Stimulated activated CD8-positive, alpha-beta memory T cell treated with anti-CD3 and anti-CD28 coated beads, Interleukin-12 subunit alpha, Interleukin-12 subunit beta, amount 100 ng/mL, for 4 hours (primary cell): Measurements from ENCODE around the gene SNRPD3.
"Not testable (repeated sequence)": the region's sequence is repeated elsewhere in the genome, so short reads cannot be mapped to it uniquely, and the experiment has no call there.

ENCODE experiments used
- DNase-seq: peaks from one replicate; pipeline ENCODE4 v3.0.0-alpha.2; 2020; ENCODE audit warnings: low read depth

The SNRPD3 gene

GRCh38 chr22:24535348-24535747, 20.5 kb upstream of the SNRPD3 start:
- DNase-seq, result no peak

- no peak for DNase-seq
Measured at GRCh38 chr22:24536089-24536488, 19.7 kb upstream of the SNRPD3 start.

DNA sequence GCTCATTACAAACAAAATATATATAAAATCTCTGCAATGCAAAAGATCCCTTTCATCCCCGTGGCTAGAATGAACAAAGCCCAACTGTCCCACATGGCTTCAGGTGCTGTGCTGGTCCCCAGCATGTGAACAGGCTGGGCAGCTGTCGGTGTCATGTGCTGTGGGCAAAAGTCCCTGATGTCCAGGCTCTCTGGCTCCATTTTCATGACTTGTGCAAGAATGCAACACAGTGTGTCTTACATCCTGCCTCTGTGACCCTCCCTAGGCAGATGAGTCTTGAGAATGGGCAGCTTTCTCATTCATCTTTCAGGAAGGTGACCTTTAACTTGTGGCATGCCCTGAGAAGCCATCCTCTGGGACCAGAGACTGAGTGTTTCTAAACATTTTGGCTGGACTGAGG, 15.3 kb upstream of the SNRPD3 start:
- no peak for DNase-seq

- no peak for DNase-seq
Measured at GRCh38 chr22:24541681-24542515, 13.9 kb upstream of the SNRPD3 start.

DNA sequence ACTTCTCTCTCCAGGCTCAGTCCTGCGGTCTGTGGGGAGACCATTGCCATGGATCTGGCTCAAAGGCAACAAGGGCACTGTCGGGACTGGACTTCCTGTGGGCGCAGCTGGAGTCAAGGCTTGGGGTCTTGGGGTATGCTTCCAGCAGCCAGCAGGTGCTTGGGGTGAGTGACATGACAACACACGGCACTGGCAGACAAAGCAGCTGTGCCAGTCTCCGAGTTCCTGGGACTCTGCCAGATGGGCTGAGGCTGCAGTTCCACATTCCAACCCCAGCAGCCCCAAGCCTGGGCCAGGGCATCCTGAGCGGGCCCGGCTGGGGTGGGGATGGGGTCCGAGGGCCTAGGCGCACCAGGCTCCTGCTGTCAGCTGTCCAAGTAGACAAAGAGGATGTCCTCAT, 13.2 kb upstream of the SNRPD3 start:
- DNase-seq, result no peak

DNA sequence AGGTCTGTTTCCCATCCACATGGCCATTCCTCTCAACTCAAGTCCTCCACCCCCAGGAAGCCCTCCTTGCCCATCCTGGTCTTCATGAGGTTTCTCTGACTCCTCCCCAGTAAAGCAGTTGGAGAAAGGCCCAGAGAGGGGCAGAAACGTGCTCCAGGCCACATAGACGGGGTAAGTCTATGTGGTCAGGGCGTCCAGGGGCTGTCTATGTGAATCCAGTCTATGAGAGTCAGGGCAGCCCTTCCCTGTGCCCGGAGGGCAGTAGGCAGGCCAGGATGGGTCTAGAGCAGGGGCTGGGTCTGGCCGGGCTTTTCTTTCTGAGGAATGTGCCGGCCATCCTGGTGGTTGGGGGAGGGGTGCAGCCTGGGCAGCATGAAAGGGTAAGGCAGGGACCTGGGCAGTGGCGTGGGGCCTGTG, 12.6 kb upstream of the SNRPD3 start:
- no peak for DNase-seq

DNA sequence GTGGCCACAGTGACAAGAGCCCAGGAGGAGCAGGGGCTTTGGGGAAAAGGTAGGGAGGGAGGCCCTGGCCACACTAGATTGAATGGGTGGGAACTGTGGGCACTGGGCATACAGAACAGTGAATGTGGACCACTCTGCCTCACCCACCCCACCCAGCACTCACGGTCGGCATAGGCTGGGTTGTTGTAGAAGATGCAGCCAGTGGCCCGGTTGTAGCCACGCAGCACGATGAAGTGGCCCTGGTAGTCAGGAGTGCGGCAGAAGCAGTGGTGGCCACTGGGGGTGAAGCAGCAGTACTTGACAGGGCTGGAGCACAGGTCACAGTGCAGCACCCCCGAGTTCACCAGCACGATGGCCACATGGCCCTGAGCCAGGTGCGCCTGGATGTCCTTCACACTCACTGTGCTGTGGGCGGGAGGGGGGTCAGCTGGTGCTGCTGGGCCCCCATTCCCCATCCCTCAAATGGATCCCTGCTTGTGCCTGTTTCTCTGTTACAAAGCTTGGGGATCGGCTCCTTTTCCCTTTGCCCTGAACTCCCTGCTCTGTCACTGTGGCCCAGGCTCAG, 12.0 kb upstream of the SNRPD3 start:
- DNase-seq, result no peak

DNA sequence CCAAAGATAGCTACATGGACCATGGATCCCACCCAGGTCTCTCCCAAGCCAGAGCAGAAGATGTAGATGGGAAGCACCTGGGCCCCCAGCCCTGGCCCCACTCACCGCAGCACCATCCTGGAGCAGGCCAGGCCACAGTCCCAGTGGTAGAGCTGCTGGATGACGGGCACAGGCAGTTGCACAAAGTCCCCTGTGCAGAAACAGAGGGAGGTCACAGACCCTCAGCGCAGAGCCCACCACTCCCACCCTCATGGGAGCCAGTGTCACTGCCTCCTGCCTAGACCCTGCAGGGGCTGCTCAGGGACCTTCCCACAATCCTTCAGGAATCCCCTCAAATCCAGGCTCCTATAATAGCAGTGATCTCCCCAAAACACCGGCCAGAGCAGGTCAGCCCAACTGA, 7.0 kb upstream of the SNRPD3 start:
- DNase-seq, result no peak

DNA sequence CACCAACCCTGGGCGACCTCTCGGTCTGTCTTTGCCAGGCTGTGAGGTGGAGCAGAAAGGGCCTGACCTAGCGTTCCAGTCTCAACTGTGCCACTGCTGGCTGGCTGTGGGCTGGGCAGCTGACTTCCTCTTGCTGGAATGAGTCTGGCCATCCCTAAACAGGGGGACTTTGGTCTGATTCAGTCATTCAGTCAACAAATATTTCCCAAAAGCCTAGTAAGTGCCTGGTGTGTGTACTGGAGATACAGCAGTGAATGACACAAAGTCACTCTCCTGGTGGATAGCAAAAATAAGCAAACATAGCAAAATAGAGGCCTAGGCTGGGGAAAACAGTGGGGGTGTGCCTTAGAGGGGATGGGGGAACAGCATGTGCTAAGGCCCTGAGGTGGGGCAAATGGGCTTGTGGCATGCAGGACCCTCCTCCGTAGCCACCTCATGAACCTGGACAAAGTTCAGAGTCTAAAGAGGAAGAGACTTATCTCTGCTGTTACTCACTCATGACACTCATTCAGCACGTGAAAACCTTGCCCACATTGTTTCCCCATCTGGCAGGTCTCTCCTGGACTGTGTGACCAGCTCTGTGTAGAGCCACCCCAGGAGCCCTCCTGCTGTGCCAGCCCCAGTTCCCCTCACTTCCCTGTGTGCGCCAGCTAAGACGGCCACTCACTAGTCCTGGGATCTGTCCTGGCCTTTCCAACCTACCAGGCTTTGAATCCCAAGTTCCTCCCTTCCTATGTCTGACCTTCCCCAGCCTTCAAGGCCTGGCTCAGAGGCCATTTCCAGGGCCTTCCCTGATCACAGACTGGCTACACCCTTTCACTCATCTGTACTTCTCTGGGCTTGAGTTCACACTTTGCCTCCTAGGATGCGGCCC, 5.5 kb upstream of the SNRPD3 start:
- no peak for DNase-seq

DNA sequence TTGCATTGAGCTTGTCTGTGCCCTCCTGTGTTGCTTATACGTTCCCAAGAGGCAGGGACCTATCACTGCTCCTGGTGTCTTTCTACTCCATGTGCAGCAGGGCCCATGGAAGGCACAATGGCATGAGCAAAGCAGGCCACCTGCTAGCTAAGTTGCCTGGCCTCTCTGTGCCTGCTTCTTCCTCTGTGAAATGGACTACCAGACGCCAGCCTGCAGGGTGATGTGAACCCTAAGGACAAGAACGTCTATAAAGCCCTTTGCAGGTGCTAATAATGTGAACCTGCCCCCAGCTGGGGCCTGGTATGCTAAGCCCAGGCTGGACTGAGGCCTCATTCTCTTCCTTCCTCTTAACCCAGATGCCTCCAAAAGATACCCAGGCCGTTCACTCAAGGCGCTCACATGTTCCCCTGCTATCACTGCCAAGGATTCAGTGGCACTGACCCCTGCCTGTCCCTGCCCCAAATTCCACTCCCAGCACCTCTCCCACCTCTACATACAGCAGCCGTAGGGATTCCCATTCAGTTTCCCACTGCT, 4.8 kb upstream of the SNRPD3 start:
- DNase-seq, result no peak

GRCh38 chr22:24552503-24553286, 3.1 kb upstream of the SNRPD3 start:
- not testable (repeated sequence) for DNase-seq

- DNase-seq, result no peak
Measured at GRCh38 chr22:24553597-24554312, 2.0 kb upstream of the SNRPD3 start.

- DNase-seq, result peak; percentile 20
Measured at GRCh38 chr22:24554313-24555164, 1.3 kb upstream of the SNRPD3 start, which contains the start of gene GUCD1. Gene GUCD1, minus strand, starts transcription at chr22:24555138. Its CDS starts 147 bp downstream, at chr22:24554991.

DNA sequence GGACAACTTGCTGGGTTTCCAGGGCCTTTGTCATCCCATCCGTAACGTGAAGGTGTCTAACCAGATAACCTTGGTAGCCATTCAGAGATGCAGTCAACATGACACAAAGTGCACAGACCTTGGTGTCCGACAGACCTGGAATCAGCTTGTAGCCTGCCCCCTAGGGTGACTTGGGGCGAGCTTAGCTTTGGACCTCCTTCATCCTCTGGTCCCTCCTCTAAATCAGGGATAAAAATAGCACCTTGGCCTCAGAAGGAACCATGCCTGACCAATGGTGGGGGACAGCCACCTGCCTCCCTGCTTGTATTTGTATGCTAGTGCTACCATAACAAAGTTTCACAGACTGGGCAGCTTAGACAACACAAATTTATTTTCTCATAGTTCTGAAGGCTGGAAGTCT, 3.7 kb downstream of the SNRPD3 start:
- DNase-seq, result no peak

GRCh38 chr22:24563246-24563645, 7.4 kb downstream of the SNRPD3 start:
- no peak for DNase-seq

DNA sequence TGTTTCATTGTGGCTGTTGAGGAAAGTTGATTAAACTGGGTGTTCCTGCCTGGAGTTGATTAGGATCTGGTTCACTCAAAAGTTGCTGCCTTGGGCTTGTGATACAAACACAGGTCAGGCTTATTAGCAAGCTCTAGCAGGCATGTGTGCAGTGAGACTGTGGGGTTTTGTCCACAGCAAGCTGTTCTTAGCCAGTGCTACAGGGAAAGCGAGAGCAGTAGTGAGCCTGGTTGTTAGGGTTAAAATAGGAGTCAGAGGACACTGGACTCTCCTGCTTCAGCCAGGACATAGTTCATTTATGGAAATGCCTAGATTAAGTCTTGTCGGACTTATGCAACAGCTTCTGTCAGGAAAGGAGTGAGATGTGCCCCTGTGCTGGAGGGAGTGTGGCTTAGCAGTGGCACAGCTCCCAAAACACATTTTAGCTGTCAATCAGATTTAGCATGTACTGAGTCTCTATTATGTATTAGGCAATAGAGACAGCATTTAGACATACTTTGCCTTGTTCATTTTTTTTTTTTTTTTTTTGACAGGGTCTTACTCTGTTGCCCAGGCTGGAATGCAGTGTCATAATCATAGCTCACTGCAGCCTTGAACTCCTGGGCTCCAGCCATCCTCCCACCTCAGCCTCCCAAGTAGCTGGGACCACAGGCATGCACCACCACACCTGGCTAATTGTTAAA, 8.7 kb downstream of the SNRPD3 start:
- DNase-seq, result no peak

- DNase-seq, result no peak
Measured at GRCh38 chr22:24565077-24565476, 9.3 kb downstream of the SNRPD3 start.

DNA sequence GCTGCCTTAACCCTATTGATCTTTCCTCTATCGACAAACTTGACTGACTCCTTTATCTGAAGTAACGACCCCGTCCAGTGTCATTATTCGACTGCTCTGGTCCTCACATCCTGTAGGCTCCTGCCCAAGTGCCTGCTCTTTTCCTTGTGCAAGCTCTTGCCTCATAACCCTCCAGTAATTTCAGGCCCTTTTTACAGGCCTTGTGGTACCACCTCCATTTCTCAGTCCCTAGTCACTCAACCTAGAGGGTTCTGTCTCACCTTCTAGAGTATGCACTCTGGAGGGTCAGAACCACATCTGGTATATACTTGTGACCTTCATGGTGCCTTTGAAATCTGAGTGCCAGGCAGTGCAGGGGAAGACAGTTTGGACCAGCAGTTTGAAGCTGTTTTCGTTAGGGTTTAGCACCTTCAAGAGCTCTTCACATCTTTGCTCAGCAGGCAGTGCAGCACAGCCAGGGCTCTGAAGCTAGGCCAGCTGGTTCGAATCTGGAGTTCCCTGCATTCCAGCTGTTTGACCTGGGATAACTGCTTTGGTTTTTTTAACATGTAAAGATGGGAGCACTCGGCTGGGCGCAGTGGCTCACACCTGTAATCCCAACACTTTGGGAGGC, 11.2 kb downstream of the SNRPD3 start:
- DNase-seq, result no peak

GRCh38 chr22:24567668-24568067, 11.9 kb downstream of the SNRPD3 start:
- no peak for DNase-seq
